HFF-Myc (cell line): ENCODE results near the gene DLGAP1.

ENCODE experiments used
- DNase-seq: peaks from one replicate; pipeline ENCODE4 v3.0.0-alpha.2; 2011; ENCODE audit warnings: low read depth; ENCODE audit errors: extremely low read depth
- H3K4me3 ChIP-seq: replicated peaks from 2 replicates; pipeline ENCODE4 v1.5.1; 2011; ENCODE audit warnings: low read depth, mild to moderate bottlenecking, control low read depth, low read length
- TF ChIP-seq, protein P1 (sequence below): IDR thresholded peaks from 2 replicates; pipeline ENCODE4 v1.5.1; 2012; ENCODE audit warnings: mild to moderate bottlenecking, low read depth, low read length, control low read depth; ENCODE audit errors: missing control alignments

DLGAP1 gene

GRCh38 chr18:4445902-4446301, 9.2 kb downstream of the DLGAP1 start:
- TF ChIP-seq, protein P1, sequence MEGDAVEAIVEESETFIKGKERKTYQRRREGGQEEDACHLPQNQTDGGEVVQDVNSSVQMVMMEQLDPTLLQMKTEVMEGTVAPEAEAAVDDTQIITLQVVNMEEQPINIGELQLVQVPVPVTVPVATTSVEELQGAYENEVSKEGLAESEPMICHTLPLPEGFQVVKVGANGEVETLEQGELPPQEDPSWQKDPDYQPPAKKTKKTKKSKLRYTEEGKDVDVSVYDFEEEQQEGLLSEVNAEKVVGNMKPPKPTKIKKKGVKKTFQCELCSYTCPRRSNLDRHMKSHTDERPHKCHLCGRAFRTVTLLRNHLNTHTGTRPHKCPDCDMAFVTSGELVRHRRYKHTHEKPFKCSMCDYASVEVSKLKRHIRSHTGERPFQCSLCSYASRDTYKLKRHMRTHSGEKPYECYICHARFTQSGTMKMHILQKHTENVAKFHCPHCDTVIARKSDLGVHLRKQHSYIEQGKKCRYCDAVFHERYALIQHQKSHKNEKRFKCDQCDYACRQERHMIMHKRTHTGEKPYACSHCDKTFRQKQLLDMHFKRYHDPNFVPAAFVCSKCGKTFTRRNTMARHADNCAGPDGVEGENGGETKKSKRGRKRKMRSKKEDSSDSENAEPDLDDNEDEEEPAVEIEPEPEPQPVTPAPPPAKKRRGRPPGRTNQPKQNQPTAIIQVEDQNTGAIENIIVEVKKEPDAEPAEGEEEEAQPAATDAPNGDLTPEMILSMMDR = no peak
- DNase-seq = no peak
- no peak overlapping the region for H3K4me3 ChIP-seq

- DNase-seq = no peak
- no peak overlapping the region for H3K4me3 ChIP-seq
- TF ChIP-seq, protein P1 = no peak
These were observed 10.8 kb downstream of the DLGAP1 start for GRCh38 chr18:4444306-4444705.

DNA sequence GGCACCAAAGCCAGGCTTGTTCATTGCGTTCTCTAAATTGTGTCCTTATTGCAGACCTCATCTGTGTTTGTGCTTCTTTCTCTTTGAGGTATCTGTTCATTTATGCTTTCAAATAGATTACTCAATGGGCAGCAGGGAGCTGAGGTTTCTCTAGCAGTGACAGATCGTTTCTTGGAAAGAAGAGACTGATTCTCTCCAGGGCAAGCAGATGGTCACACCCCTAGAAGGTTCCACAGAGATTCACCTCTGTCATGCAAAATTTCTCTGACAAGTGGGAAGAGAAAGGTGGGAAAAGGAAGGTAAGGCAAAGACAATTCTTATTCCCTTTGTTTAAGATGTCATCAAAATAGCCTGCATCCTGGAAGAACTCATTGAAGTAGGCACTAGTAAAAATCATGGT, 14.0 kb downstream of the DLGAP1 start:
- H3K4me3 ChIP-seq = no peak overlapping the region
- no peak for DNase-seq
- TF ChIP-seq, protein P1 = no peak

- TF ChIP-seq, protein P1 = no peak
- no peak for DNase-seq
- no peak overlapping the region for H3K4me3 ChIP-seq
These were observed 16.2 kb downstream of the DLGAP1 start for GRCh38 chr18:4438938-4439337.

DNA sequence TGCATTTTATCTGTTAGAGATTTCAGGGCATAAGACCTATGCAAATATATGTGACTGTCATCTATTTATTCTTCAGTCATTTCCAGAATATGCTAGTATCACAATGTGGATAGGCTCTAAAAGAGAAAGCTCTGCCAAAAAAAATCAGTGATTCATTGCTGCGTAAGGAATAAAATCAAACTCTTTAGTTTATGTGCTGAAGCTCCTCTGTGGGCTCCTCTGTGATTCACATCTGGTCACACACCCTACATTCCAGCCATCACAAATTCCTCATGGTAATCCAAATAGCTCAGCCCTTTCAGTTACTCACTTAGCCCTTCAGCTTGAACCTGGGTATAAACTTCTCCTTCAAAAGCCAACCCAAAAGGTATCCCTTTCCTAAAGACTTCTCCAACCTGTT, 21.4 kb downstream of the DLGAP1 start:
- TF ChIP-seq, protein P1 = no peak
- H3K4me3 ChIP-seq = no peak overlapping the region
- DNase-seq = no peak

DNA sequence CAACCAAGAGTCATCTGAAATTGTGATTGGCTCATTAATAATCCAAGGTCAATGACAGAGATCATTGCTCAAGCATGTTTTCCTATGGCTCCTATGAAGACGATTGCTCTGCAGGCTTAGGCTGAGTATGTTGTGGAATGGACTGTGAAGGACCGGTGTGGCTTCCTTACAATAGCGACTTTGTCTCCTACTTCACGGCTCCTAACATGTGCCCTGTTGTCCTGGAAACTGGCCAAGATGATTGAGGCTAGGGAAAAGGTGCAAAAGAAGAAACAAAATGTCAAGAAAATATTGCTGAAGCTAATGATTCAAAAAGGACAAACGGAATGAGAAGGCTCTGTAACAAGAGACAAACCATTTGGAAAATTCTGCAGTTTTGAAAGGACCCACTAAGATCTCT, 24.3 kb downstream of the DLGAP1 start:
- no peak overlapping the region for H3K4me3 ChIP-seq
- no peak for DNase-seq
- TF ChIP-seq, protein P1 = no peak

- TF ChIP-seq, protein P1 = no peak
- H3K4me3 ChIP-seq = no peak overlapping the region
- DNase-seq = no peak
These were observed 37.4 kb downstream of the DLGAP1 start for GRCh38 chr18:4417714-4418113.
